Peyer's patch (tissue), 4 donors: Measurements from ENCODE around the gene MAN1A1. TPM values are rescaled to one million over a fixed set of nuclear protein-coding genes. Genes with fewer than 3 reads are reported as not detected.

Experiments used
- DNase-seq, 3 donors: peaks; one replicate each; pipeline ENCODE4 v3.0.0-alpha.2; 2017 to 2019
- H3K27ac ChIP-seq, 4 donors: fragments of 200-600 bp; sonication (generic); one replicate each; pipeline ENCODE4 v1.5.1; 2016 to 2019
- H3K27me3 ChIP-seq, 2 donors: fragments of 200-600 bp; sonication (generic); one replicate each; pipeline ENCODE4 v1.5.1; 2019
- H3K36me3 ChIP-seq, 3 donors: fragments of 200-600 bp; sonication (generic); one replicate each; pipeline ENCODE4 v1.5.1; 2016 to 2019
- H3K4me1 ChIP-seq, 4 donors: fragments of 200-600 bp; sonication (generic); one replicate each; pipeline ENCODE4 v1.5.1; 2016 to 2019
- H3K4me3 ChIP-seq, 4 donors: fragments of 200-600 bp; sonication (generic); 1 replicate in 3 of 4; 2 replicates in 1 of 4; pipeline ENCODE4 v1.5.1; 2016 to 2019; ENCODE audit warnings: mild to moderate bottlenecking in 1 of 4
- H3K9me3 ChIP-seq, 4 donors: fragments of 200-600 bp; sonication (generic); one replicate each; pipeline ENCODE4 v1.5.1; 2016 to 2019; ENCODE audit warnings: mild to moderate bottlenecking in 1 of 4
- POLR2A ChIP-seq, 2 donors: fragments of 450-650 bp; IDR thresholded peaks; one replicate each; pipeline ENCODE4 v1.5.1; 2017; ENCODE audit warnings: antibody characterized with exemption in 2 of 2, mild to moderate bottlenecking in 2 of 2, moderate library complexity in 2 of 2
- total RNA-seq, 4 donors: library from RNA; depleted of rRNA; stranded (reverse); fragments of >200 nt; gene quantifications; one replicate each; pipeline ENCODE4 v1.1.0, GENCODE V29; 2016
- TF ChIP-seq, protein P1 (sequence below), 6 experiments: fragments of 450-650 bp in 4 of 6; fragments of 200-600 bp in 2 of 6; sonication (generic) in 1 of 6; IDR thresholded peaks; one replicate each; pipeline ENCODE4 v1.5.1; 2017 to 2019; ENCODE audit warnings: antibody characterized with exemption in 6 of 6, mild to moderate bottlenecking in 3 of 6, moderate library complexity in 1 of 6

Gene MAN1A1
- total RNA-seq, 4 donors from 2014 or later, result 43.7 to 158 (median 103) TPM

DNA sequence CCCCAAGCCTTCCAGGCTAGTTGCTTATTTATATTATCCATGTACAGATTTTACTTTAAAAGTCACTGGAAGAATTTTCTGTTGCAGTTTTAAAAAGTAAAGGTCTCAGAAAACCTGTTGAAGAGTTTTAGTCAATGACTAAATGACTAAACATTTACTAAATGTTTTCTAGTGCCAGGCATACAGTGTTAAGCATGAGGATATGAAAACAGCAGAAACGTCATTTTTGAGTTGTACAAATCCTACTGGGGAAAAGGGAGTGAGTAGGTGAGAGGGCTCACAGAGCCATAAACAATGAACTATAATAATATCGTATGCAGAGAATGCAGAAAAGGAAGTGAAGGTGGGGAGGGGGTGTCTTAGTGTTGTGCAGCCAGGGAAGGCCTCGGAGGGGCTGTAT lies 66.3 kb downstream of the MAN1A1 start:
- H3K4me3 ChIP-seq, result no peak overlapping the region
- no peaks in the 10 kb centered on the region for H3K27me3 ChIP-seq
- no peaks in the 10 kb centered on the region for H3K9me3 ChIP-seq
- no peak overlapping the region for H3K27ac ChIP-seq
- no peak for TF ChIP-seq POLR2A (IDR thresholded peaks at IDR 0.05)
- TF ChIP-seq, protein P1, sequence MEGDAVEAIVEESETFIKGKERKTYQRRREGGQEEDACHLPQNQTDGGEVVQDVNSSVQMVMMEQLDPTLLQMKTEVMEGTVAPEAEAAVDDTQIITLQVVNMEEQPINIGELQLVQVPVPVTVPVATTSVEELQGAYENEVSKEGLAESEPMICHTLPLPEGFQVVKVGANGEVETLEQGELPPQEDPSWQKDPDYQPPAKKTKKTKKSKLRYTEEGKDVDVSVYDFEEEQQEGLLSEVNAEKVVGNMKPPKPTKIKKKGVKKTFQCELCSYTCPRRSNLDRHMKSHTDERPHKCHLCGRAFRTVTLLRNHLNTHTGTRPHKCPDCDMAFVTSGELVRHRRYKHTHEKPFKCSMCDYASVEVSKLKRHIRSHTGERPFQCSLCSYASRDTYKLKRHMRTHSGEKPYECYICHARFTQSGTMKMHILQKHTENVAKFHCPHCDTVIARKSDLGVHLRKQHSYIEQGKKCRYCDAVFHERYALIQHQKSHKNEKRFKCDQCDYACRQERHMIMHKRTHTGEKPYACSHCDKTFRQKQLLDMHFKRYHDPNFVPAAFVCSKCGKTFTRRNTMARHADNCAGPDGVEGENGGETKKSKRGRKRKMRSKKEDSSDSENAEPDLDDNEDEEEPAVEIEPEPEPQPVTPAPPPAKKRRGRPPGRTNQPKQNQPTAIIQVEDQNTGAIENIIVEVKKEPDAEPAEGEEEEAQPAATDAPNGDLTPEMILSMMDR (IDR thresholded peaks at IDR 0.05), result no peak
- no peak for DNase-seq
- no peaks in the 10 kb centered on the region for H3K4me1 ChIP-seq
- no peaks in the 10 kb centered on the region for H3K36me3 ChIP-seq

DNA sequence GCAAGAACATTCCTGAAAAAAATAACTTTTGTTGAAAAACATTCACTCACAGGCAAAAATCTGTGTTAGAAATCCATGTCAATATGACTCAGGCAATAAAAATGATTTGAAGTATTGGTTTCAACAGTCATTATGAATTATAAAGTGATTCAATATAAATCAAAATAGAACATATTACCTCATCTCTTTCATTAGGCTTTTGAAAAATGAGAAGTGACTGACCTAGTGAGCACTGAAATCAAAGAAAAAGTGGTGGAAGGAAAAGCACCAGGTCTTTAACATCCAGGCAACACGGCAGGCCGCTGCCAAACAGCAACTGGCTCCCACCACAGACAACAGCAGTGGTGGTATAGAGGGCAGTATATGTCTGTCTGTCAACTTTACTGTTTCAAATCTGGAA lies 68.9 kb downstream of the MAN1A1 start:
- Histone ChIP-seq H3K27me3 (no peaks in the 10 kb centered on the region), H3K9me3 (no peaks in the 10 kb centered on the region), H3K36me3 (no peaks in the 10 kb centered on the region), H3K4me3 (no peak overlapping the region), H3K4me1 (no peaks in the 10 kb centered on the region), H3K27ac (no peak overlapping the region)
- no peak for TF ChIP-seq POLR2A (IDR thresholded peaks at IDR 0.05)
- TF ChIP-seq, protein P1 (IDR thresholded peaks at IDR 0.05), result no peak
- DNase-seq, result no peak

DNA sequence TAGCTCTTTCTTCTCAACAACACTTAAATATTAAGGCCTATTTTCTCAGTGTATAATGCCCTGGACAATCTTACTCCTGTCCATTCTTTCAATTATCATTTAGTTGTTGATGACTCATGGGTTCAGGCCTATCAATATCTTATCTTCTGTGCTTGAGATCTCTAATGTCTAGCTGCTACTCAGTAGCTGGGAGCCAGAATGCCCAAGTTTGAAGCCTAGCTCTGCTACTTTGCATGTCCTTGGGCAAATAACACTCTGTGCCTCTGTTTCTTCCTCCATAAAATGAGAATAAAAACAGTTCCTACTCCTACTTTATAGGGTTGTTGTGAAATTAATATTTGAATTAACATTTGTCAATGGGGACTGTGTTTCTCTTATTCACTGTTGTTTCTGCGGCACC lies 69.5 kb downstream of the MAN1A1 start:
- no peaks in the 10 kb centered on the region for H3K36me3 ChIP-seq
- no peaks in the 10 kb centered on the region for H3K9me3 ChIP-seq
- DNase-seq, result no peak
- no peak for TF ChIP-seq POLR2A (IDR thresholded peaks at IDR 0.05)
- TF ChIP-seq, protein P1 (IDR thresholded peaks at IDR 0.05), result no peak
- H3K4me1 ChIP-seq, result no peaks in the 10 kb centered on the region
- no peak overlapping the region for H3K27ac ChIP-seq
- H3K4me3 ChIP-seq, result no peak overlapping the region
- no peaks in the 10 kb centered on the region for H3K27me3 ChIP-seq

DNA sequence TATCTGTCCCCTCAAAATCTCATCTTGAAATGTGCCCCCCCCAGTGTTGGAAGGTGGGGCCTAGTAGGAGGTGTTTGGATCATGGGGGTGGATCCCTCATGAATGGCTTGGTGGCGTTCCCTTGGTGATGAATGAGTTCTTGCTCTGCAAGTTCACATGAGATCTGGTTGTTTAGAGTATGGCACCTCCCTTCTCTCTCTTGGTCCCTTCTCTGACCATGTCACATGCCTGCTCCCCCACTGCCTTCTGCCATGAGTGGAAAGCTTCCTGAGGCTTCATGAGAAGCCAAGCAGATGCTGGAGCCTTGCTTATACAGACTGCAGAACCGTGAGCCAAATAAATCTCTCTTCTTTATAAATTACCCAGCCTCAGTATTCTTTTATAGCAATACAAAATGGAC lies 70.9 kb downstream of the MAN1A1 start:
- TF ChIP-seq, protein P1 (IDR thresholded peaks at IDR 0.05), result no peak
- TF ChIP-seq POLR2A (IDR thresholded peaks at IDR 0.05), result no peak
- H3K36me3 ChIP-seq, result no peaks in the 10 kb centered on the region
- no peaks in the 10 kb centered on the region for H3K9me3 ChIP-seq
- DNase-seq, result no peak
- H3K4me1 ChIP-seq, result no peaks in the 10 kb centered on the region
- H3K4me3 ChIP-seq, result no peak overlapping the region
- no peak overlapping the region for H3K27ac ChIP-seq
- H3K27me3 ChIP-seq, result no peaks in the 10 kb centered on the region

DNA sequence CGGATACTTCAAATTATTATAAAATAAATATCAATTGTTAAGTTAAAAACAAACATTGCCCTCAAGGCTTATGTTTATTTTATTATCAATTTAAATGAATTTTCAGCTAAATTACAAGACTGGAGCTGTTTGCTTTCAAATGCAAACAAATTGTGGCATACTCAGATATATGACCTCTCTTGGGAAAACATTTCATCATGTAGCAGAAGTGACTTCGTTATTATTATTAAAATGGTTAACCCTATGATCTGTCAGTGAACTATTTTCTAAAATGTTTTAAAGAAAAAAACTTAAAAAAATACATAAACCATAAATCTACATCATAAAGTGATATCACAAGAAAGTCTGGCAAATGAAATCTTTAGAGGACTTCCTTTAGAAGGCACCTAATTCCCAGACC lies 72.5 kb downstream of the MAN1A1 start:
- Histone ChIP-seq H3K27me3 (no peaks in the 10 kb centered on the region), H3K9me3 (no peaks in the 10 kb centered on the region), H3K27ac (no peak overlapping the region), H3K4me1 (no peaks in the 10 kb centered on the region), H3K4me3 (no peak overlapping the region), H3K36me3 (no peaks in the 10 kb centered on the region)
- no peak for DNase-seq
- TF ChIP-seq, protein P1 (IDR thresholded peaks at IDR 0.05), result no peak
- TF ChIP-seq POLR2A (IDR thresholded peaks at IDR 0.05), result no peak

DNA sequence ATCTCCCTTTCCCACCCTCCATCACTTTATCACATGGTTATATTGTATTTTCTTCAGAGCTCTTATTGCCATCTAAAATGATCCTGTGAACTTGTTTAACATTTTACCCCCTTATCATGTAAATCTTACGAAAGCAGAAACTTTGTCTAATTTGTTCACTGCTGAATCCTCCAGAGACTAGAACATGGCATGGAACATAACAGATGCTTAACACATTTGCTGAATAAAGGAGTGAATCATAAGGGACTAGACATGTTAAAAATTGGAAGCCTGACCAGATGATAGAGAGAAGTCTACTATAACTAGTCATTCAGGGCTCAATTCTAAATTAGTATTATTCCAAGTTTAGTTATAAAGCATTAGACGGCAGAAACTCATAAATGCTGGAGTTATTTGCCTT lies 73.3 kb downstream of the MAN1A1 start:
- Histone ChIP-seq H3K27me3 (no peaks in the 10 kb centered on the region), H3K36me3 (peaks cover 0 to 5% (median 0%) of the 10 kb centered on the region in 3 donors), H3K4me3 (no peak overlapping the region), H3K4me1 (no peaks in the 10 kb centered on the region), H3K9me3 (no peaks in the 10 kb centered on the region), H3K27ac (no peak overlapping the region)
- no peak for TF ChIP-seq POLR2A (IDR thresholded peaks at IDR 0.05)
- TF ChIP-seq, protein P1 (IDR thresholded peaks at IDR 0.05), result no peak
- no peak for DNase-seq
